ENCODE results near the gene SYNE2.

DNA sequence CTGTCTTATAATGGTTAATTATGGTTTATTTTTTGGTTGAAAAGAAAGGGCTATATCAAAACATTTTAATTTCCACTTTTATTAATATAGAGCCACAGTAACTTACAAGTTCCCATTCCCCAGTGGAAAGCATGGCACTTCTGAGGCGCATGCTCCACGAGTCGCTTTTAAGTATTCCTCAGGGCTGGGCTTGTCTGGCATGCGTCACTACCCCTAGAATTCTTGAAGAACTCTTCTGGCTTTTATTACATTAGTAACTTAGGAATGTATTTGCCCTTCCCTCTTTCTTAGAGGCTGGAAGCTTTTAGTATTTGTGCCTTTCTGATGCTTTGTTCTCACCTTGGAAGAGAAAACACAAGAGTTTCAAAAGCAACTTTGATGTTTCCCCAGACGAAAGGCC is 360.3 kb downstream of the SYNE2 start:
- TF ChIP-seq, protein P1, sequence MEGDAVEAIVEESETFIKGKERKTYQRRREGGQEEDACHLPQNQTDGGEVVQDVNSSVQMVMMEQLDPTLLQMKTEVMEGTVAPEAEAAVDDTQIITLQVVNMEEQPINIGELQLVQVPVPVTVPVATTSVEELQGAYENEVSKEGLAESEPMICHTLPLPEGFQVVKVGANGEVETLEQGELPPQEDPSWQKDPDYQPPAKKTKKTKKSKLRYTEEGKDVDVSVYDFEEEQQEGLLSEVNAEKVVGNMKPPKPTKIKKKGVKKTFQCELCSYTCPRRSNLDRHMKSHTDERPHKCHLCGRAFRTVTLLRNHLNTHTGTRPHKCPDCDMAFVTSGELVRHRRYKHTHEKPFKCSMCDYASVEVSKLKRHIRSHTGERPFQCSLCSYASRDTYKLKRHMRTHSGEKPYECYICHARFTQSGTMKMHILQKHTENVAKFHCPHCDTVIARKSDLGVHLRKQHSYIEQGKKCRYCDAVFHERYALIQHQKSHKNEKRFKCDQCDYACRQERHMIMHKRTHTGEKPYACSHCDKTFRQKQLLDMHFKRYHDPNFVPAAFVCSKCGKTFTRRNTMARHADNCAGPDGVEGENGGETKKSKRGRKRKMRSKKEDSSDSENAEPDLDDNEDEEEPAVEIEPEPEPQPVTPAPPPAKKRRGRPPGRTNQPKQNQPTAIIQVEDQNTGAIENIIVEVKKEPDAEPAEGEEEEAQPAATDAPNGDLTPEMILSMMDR (conservative IDR thresholded peaks at IDR 0.05): no peak
- no peak for TF ChIP-seq EZH2 (IDR thresholded peaks at IDR 0.05; ENCODE audit: low read depth)

Data from PC-9 (cell line).